Caco-2 (cell line): ENCODE measurements around the gene UBA1. TPM values are rescaled to one million over a fixed set of nuclear protein-coding genes. Genes with fewer than 3 reads are reported as not detected.

Experiments used
- BruUV-seq: library from RNA; stranded (reverse); fragments of 400-500 nt; replicated peaks from 2 replicates; lab custom pipeline; 2021; lab: Mats Ljungman, UMichigan
- CTCF ChIA-PET: fragments of 300-600 bp; sonication (Branson Sonifier 250); formaldehyde crosslinking; loops from one replicate; lab custom pipeline; 2022; ENCODE audit warnings: antibody characterized with exemption; lab: Charles Lee
- POLR2A ChIA-PET: fragments of 300-600 bp; sonication (Branson Sonifier 250); formaldehyde crosslinking; loops from one replicate; lab custom pipeline; 2022; ENCODE audit warnings: antibody characterized with exemption; lab: Charles Lee
- DNase-seq, 2 experiments: peaks; one replicate each; pipeline versions ENCODE4 v3.0.0 to v3.0.0-alpha.2; 2020 to 2022
- H3K27me3 ChIP-seq: replicated peaks from 2 replicates; pipeline ENCODE4 v1.6.0; 2011; ENCODE audit warnings: low read length; ENCODE audit not compliant: control insufficient read depth, insufficient read depth
- H3K36me3 ChIP-seq: 2 replicates; pipeline ENCODE4 v1.5.1; 2011; ENCODE audit warnings: low read length; ENCODE audit not compliant: control insufficient read depth, insufficient read depth
- H3K4me1 ChIP-seq: fragments of 250-450 bp; sonication (Bioruptor Pico); 2 replicates; pipeline ENCODE4 v1.5.1; 2020; ENCODE audit warnings: mild to moderate bottlenecking
- H3K4me3 ChIP-seq: 2 replicates; pipeline ENCODE4 v1.5.1; 2011; ENCODE audit warnings: low read depth, mild to moderate bottlenecking, control low read depth, low read length
- H3K9me3 ChIP-seq: fragments of 250-450 bp; sonication (Bioruptor Pico); 2 replicates; pipeline ENCODE4 v1.5.1; 2020; ENCODE audit warnings: mild to moderate bottlenecking, moderate library complexity
- H3K27ac Mint-ChIP-seq: one replicate; pipeline ENCODE4 v1.8.0; 2022; ENCODE audit warnings: mixed read lengths; ENCODE audit not compliant: unreplicated experiment
- H3K27me3 Mint-ChIP-seq: one replicate; pipeline ENCODE4 v1.8.0; 2022; ENCODE audit warnings: mixed read lengths; ENCODE audit not compliant: insufficient read depth, unreplicated experiment
- H3K36me3 Mint-ChIP-seq: one replicate; pipeline ENCODE4 v1.8.0; 2022; ENCODE audit warnings: mild to moderate bottlenecking, mixed read lengths; ENCODE audit not compliant: insufficient read depth, unreplicated experiment
- H3K4me1 Mint-ChIP-seq: one replicate; pipeline ENCODE4 v1.8.0; 2022; ENCODE audit warnings: low read depth, mixed read lengths; ENCODE audit not compliant: unreplicated experiment
- H3K4me3 Mint-ChIP-seq: one replicate; pipeline ENCODE4 v1.8.0; 2022; ENCODE audit warnings: mild to moderate bottlenecking, moderate library complexity, mixed read lengths; ENCODE audit not compliant: unreplicated experiment
- H3K9me3 Mint-ChIP-seq: one replicate; pipeline ENCODE4 v1.8.0; 2022; ENCODE audit warnings: mixed read lengths; ENCODE audit not compliant: unreplicated experiment
- intact Hi-C: fragments of 100-400 bp; cut with micrococcal nuclease; formaldehyde crosslinking; loops from one replicate; pipeline ENCODE4 v1.10.0; 2022; ENCODE audit not compliant: unreplicated experiment
- total RNA-seq: library from RNA; stranded (reverse); gene quantifications from 2 replicates; pipeline ENCODE4 v1.2.3, GENCODE V29; 2022
- TF ChIP-seq, protein P1 (sequence below), 2 experiments: fragments of 200-600 bp in 1 of 2; IDR thresholded peaks; 1 replicate in 1 of 2; 2 replicates in 1 of 2; pipeline versions ENCODE4 v1.5.1 to v1.8.0; 2011 to 2022; ENCODE audit warnings: antibody characterized with exemption in 1 of 2, control low read depth in 1 of 2, inconsistent platforms in 1 of 2, low read depth in 1 of 2, low read length in 1 of 2, mild to moderate bottlenecking in 1 of 2, moderate library complexity in 1 of 2; ENCODE audit not compliant: insufficient read depth in 1 of 2, severe bottlenecking in 1 of 2, unreplicated experiment in 1 of 2

Gene UBA1
- total RNA-seq, 1 experiment from 2014 or later = 156 TPM

DNA sequence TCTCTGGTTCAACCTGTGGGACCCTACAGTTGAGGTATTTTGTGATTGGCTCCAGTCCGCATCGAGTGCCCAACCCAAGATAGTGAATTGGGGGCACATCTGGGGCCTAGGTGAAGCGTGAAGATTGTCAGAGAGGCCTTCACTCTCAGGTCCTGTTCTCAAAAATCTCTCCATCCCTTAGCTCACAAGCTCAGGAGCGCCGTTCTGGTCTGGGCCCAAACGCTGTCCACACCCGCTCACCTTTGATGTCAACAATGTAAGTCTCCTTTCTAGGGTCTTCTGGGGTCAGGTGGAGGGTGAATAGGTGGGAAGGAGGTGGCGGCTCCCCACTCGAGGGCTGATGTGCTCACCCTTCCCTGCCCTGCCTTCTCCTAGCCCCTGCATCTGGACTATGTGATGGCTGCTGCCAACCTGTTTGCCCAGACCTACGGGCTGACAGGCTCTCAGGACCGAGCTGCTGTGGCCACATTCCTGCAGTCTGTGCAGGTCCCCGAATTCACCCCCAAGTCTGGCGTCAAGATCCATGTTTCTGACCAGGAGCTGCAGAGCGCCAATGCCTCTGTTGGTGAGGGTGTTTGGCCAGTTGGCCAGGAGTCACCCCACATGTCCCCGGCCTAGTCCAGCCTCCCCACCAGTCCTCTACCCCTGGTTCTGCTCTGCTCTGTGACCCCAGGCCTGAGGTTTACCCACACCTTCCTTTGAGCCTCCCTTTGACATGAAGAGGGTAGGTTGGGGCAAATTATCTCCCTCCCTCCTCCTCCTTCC, 17.2 kb downstream of the UBA1 start:
- peaks cover 80% of the 10 kb centered on the region for H3K36me3 Mint-ChIP-seq
- Histone ChIP-seq H3K36me3 (peaks cover 3% of the 10 kb centered on the region), H3K9me3 (no peaks in the 10 kb centered on the region), H3K27me3 (no peaks in the 10 kb centered on the region), H3K4me1 (no peaks in the 10 kb centered on the region), H3K4me3 (no peak overlapping the region)
- peaks cover 8% of the 10 kb centered on the region for H3K4me1 Mint-ChIP-seq
- no TSS peak for BruUV-seq
- H3K27me3 Mint-ChIP-seq = no peaks in the 10 kb centered on the region
- no peaks in the 10 kb centered on the region for H3K9me3 Mint-ChIP-seq
- intact Hi-C loops = loop anchor here (10.0 kb wide), 1 partner anchor 444 kb away; the partner anchor contains the start of genes ELK1 and UXT
- no peak for DNase-seq
- ChIA-PET POLR2A (interaction anchor here (0.5 kb wide), 1 partner anchor 22 kb away, joined by 4 read pairs; no protein-coding TSS in a partner anchor), CTCF (no interaction called here)
- H3K4me3 Mint-ChIP-seq = no peak overlapping the region
- TF ChIP-seq, protein P1, sequence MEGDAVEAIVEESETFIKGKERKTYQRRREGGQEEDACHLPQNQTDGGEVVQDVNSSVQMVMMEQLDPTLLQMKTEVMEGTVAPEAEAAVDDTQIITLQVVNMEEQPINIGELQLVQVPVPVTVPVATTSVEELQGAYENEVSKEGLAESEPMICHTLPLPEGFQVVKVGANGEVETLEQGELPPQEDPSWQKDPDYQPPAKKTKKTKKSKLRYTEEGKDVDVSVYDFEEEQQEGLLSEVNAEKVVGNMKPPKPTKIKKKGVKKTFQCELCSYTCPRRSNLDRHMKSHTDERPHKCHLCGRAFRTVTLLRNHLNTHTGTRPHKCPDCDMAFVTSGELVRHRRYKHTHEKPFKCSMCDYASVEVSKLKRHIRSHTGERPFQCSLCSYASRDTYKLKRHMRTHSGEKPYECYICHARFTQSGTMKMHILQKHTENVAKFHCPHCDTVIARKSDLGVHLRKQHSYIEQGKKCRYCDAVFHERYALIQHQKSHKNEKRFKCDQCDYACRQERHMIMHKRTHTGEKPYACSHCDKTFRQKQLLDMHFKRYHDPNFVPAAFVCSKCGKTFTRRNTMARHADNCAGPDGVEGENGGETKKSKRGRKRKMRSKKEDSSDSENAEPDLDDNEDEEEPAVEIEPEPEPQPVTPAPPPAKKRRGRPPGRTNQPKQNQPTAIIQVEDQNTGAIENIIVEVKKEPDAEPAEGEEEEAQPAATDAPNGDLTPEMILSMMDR (IDR thresholded peaks at IDR 0.05; ENCODE audit: insufficient read depth in 1 of 2, low read depth in 1 of 2, low read length in 1 of 2, severe bottlenecking in 1 of 2, unreplicated experiment in 1 of 2) = no peak
- no peak overlapping the region for H3K27ac Mint-ChIP-seq

DNA sequence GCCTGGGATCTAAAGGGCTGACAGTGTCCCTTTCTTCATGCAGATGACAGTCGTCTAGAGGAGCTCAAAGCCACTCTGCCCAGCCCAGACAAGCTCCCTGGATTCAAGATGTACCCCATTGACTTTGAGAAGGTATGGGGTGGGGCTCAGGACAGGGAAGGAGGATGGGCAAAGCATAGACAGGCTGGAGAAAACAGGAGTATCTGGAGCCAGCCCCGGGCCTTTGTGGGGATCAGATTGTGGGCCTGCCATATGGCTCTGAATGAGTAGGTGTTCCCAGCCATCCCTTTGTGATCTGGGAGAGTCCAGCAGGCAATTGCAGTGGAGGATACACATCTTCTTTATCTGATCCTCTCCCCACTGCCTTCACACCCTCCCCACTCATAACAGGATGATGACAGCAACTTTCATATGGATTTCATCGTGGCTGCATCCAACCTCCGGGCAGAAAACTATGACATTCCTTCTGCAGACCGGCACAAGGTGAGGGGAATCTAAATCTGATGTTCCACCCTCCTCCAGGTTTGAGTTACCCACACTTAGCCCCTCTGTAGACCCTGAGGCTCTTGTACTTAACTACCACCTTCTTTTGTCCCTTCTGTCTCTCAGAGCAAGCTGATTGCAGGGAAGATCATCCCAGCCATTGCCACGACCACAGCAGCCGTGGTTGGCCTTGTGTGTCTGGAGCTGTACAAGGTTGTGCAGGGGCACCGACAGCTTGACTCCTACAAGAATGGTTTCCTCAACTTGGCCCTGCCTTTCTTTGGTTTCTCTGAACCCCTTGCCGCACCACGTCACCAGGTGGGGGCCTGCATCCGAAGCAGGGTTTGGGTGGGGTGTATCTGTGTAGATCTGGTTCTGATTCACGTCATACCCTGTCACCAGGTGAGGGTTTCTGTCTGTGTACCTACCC, 19.0 kb downstream of the UBA1 start:
- DNase-seq = no peak
- POLR2A ChIA-PET = no interaction called here
- no peaks in the 10 kb centered on the region for H3K4me1 ChIP-seq
- Mint-ChIP-seq H3K9me3 (no peaks in the 10 kb centered on the region), H3K4me1 (peaks cover 23% of the 10 kb centered on the region), H3K36me3 (peaks cover 81% of the 10 kb centered on the region), H3K27me3 (no peaks in the 10 kb centered on the region), H3K27ac (no peak overlapping the region), H3K4me3 (no peak overlapping the region)
- H3K36me3 ChIP-seq = peaks cover 3% of the 10 kb centered on the region
- H3K27me3 ChIP-seq = no peaks in the 10 kb centered on the region
- TF ChIP-seq, protein P1 (IDR thresholded peaks at IDR 0.05; ENCODE audit: insufficient read depth in 1 of 2, low read depth in 1 of 2, low read length in 1 of 2, severe bottlenecking in 1 of 2, unreplicated experiment in 1 of 2) = no peak
- H3K9me3 ChIP-seq = no peaks in the 10 kb centered on the region
- CTCF ChIA-PET = interaction anchor here (0.6 kb wide), 1 partner anchor 171 kb away, joined by 4 read pairs; no protein-coding TSS in a partner anchor
- H3K4me3 ChIP-seq = no peak overlapping the region
- BruUV-seq = no TSS peak
- intact Hi-C loops = loop anchor here (10.0 kb wide), 1 partner anchor 442 kb away; the partner anchor contains the start of genes ELK1 and UXT

DNA sequence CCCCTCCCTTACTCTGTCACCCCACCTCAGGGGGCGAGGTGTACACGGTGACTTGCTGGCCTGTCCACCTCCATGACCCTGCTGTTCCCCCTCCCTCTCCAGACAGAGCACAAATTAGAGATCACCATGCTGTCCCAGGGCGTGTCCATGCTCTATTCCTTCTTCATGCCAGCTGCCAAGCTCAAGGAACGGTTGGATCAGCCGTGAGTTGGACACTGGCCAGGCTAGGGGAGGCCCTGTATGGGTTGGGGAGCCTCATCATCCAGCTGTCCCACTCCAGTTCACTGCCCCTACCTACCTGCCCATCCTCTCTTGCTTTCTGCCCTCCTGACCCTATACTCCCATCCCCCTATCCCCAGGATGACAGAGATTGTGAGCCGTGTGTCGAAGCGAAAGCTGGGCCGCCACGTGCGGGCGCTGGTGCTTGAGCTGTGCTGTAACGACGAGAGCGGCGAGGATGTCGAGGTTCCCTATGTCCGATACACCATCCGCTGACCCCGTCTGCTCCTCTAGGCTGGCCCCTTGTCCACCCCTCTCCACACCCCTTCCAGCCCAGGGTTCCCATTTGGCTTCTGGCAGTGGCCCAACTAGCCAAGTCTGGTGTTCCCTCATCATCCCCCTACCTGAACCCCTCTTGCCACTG, 20.9 kb downstream of the UBA1 start:
- ChIA-PET POLR2A (no interaction called here), CTCF (no interaction called here)
- intact Hi-C loops = loop anchor here (5.0 to 10.0 kb wide), 2 partner anchors 168 to 440 kb away; partner anchors contain the start of genes ELK1 and UXT
- H3K36me3 Mint-ChIP-seq = peaks cover 82% of the 10 kb centered on the region
- Histone ChIP-seq H3K4me1 (no peaks in the 10 kb centered on the region), H3K9me3 (no peaks in the 10 kb centered on the region), H3K4me3 (no peak overlapping the region), H3K36me3 (peaks cover 3% of the 10 kb centered on the region), H3K27me3 (no peaks in the 10 kb centered on the region)
- no peak overlapping the region for H3K4me3 Mint-ChIP-seq
- H3K9me3 Mint-ChIP-seq = no peaks in the 10 kb centered on the region
- BruUV-seq = TSS peak; percentile 15
- peaks cover 28% of the 10 kb centered on the region for H3K4me1 Mint-ChIP-seq
- H3K27ac Mint-ChIP-seq = no peak overlapping the region
- DNase-seq = no peak
- no peaks in the 10 kb centered on the region for H3K27me3 Mint-ChIP-seq
- TF ChIP-seq, protein P1 (IDR thresholded peaks at IDR 0.05; ENCODE audit: insufficient read depth in 1 of 2, low read depth in 1 of 2, low read length in 1 of 2, severe bottlenecking in 1 of 2, unreplicated experiment in 1 of 2) = no peak
